Gastrocnemius medialis (tissue), 4 donors: ENCODE results near the gene TM4SF20. TPM values are rescaled to one million over a fixed set of nuclear protein-coding genes. Genes with fewer than 3 reads are reported as not detected.

ENCODE experiments used
- ATAC-seq, 2 donors: fragments of 150-250 bp; one replicate each; pipeline ENCODE4 v1.9.1; 2016
- DNase-seq, 2 donors: peaks; one replicate each; pipeline ENCODE4 v3.0.0-alpha.2; 2019
- H3K27ac ChIP-seq, 4 donors: fragments of 200-600 bp; sonication (generic); 1 replicate in 1 of 4; 2 replicates in 3 of 4; pipeline ENCODE4 v1.5.1; 2016 to 2018; ENCODE audit warnings: mild to moderate bottlenecking in 2 of 4, moderate library complexity in 1 of 4
- H3K27me3 ChIP-seq, 3 donors: fragments of 200-600 bp; sonication (generic) in 2 of 3; 1 replicate in 1 of 3; 2 replicates in 2 of 3; pipeline versions ENCODE4 v1.5.1 to v1.6.0; 2016 to 2019; ENCODE audit warnings: mild to moderate bottlenecking in 1 of 3, moderate library complexity in 1 of 3
- H3K36me3 ChIP-seq, 2 donors: fragments of 200-600 bp; sonication (generic) in 1 of 2; one replicate each; pipeline ENCODE4 v1.5.1; 2017 to 2018
- H3K4me1 ChIP-seq, 2 donors: fragments of 200-600 bp; sonication (generic) in 1 of 2; one replicate each; pipeline ENCODE4 v1.5.1; 2016 to 2017; ENCODE audit warnings: mild to moderate bottlenecking in 2 of 2
- H3K4me3 ChIP-seq, 4 donors: fragments of 200-600 bp; sonication (generic) in 3 of 4; 1 replicate in 1 of 4; 2 replicates in 3 of 4; pipeline ENCODE4 v1.5.1; 2016 to 2019; ENCODE audit warnings: mild to moderate bottlenecking in 2 of 4
- H3K9me3 ChIP-seq, 3 donors: fragments of 200-600 bp; sonication (generic) in 2 of 3; 1 replicate in 1 of 3; 2 replicates in 2 of 3; pipeline ENCODE4 v1.5.1; 2016 to 2019
- CTCF ChIP-seq, 5 experiments: fragments of 450-650 bp in 3 of 5; fragments of 200-600 bp in 2 of 5; sonication (generic) in 2 of 5; IDR thresholded peaks in 4 of 5; conservative IDR thresholded peaks in 1 of 5; 1 replicate in 4 of 5; 2 replicates in 1 of 5; pipeline ENCODE4 v1.5.1; 2016 to 2019; ENCODE audit warnings: antibody characterized with exemption in 5 of 5, mild to moderate bottlenecking in 3 of 5, moderate library complexity in 3 of 5
- POLR2A ChIP-seq, 2 donors: fragments of 450-650 bp; IDR thresholded peaks; one replicate each; pipeline ENCODE4 v1.6.1; 2017; ENCODE audit warnings: antibody characterized with exemption in 2 of 2, mild to moderate bottlenecking in 2 of 2, moderate library complexity in 2 of 2
- in situ Hi-C, 4 donors: fragments of 200-750 bp; cut with MboI; loops; one replicate each; pipeline versions ENCODE4 v1.15.0 to v1.8.0; 2017; ENCODE audit warnings: low sequenced_read_pairs in 4 of 4
- intact Hi-C: fragments of 100-400 bp; cut with DNase I; formaldehyde crosslinking; loops from one replicate; pipeline ENCODE4 v1.15.1; 2023; ENCODE audit warnings: low total_unique reads
- total RNA-seq, 4 donors: library from RNA; depleted of rRNA; stranded (reverse); fragments of >200 nt; gene quantifications; one replicate each; pipeline versions ENCODE4 v1.1.0 to v1.2.3, GENCODE V29; 2016

The TM4SF20 gene
- total RNA-seq, 4 donors from 2014 or later = not detected

DNA sequence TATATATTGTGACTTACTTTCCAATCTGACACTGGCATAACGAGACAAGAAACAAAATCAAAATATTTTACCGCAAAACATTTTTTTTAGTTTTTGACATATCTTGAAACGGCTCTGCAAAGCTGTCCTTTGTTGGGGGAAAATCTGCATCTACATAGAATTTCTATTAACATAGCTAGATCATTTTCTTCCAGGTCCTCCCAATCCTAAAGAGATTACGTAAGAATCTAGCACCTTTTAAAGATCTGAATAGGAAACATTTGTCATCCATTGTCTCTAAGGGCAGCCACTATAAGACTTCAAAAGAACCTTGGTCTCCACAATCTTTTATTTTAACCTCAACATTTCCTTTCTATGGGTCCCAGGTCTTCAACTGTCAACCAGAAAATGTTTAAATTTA lies 55.3 kb downstream of the TM4SF20 start:
- ATAC-seq = no peak
- intact Hi-C loops (no loop called here), in situ Hi-C loops (no loop called here)
- H3K36me3 ChIP-seq = no peaks in the 10 kb centered on the region
- no peaks in the 10 kb centered on the region for H3K27me3 ChIP-seq
- no peak overlapping the region for H3K4me3 ChIP-seq
- peaks cover 19 to 25% of the 10 kb centered on the region in 2 donors for H3K4me1 ChIP-seq
- no peaks in the 10 kb centered on the region for H3K9me3 ChIP-seq
- H3K27ac ChIP-seq = no peak overlapping the region
- no peak for DNase-seq
- TF ChIP-seq POLR2A (IDR thresholded peaks at IDR 0.05) (no peak), CTCF (IDR thresholded peaks at IDR 0.05 in 4 of 5, conservative IDR thresholded peaks at IDR 0.05 in 1 of 5) (no peak)

GRCh38 chr2:227322530-227323205 lies 56.4 kb downstream of the TM4SF20 start:
- ATAC-seq = no peak
- H3K27ac ChIP-seq = no peak overlapping the region
- in situ Hi-C loops (no loop called here), intact Hi-C loops (no loop called here)
- DNase-seq = no peak
- no peaks in the 10 kb centered on the region for H3K36me3 ChIP-seq
- peaks cover 19 to 25% of the 10 kb centered on the region in 2 donors for H3K4me1 ChIP-seq
- H3K9me3 ChIP-seq = no peaks in the 10 kb centered on the region
- no peaks in the 10 kb centered on the region for H3K27me3 ChIP-seq
- no peak for TF ChIP-seq POLR2A (IDR thresholded peaks at IDR 0.05)
- no peak for TF ChIP-seq CTCF (IDR thresholded peaks at IDR 0.05 in 4 of 5, conservative IDR thresholded peaks at IDR 0.05 in 1 of 5)
- H3K4me3 ChIP-seq = no peak overlapping the region

- Histone ChIP-seq H3K4me1 (peaks cover 5% of the 10 kb centered on the region in 2 donors), H3K27ac (no peak overlapping the region), H3K36me3 (no peaks in the 10 kb centered on the region), H3K4me3 (no peak overlapping the region), H3K9me3 (no peaks in the 10 kb centered on the region), H3K27me3 (no peaks in the 10 kb centered on the region)
- no peak for TF ChIP-seq POLR2A (IDR thresholded peaks at IDR 0.05)
- no peak for TF ChIP-seq CTCF (IDR thresholded peaks at IDR 0.05 in 4 of 5, conservative IDR thresholded peaks at IDR 0.05 in 1 of 5)
- no peak for DNase-seq
- no peak for ATAC-seq
- in situ Hi-C loops (no loop called here), intact Hi-C loops (no loop called here)
Measured at GRCh38 chr2:227320305-227321094, 58.6 kb downstream of the TM4SF20 start.

- TF ChIP-seq POLR2A (IDR thresholded peaks at IDR 0.05) = no peak
- TF ChIP-seq CTCF (IDR thresholded peaks at IDR 0.05 in 4 of 5, conservative IDR thresholded peaks at IDR 0.05 in 1 of 5) = no peak
- no peak for DNase-seq
- intact Hi-C loops (no loop called here), in situ Hi-C loops (no loop called here)
- ATAC-seq = no peak
- Histone ChIP-seq H3K9me3 (no peaks in the 10 kb centered on the region), H3K4me3 (no peak overlapping the region), H3K27ac (no peak overlapping the region), H3K27me3 (no peaks in the 10 kb centered on the region), H3K36me3 (peaks cover 0 to 9% of the 10 kb centered on the region in 2 donors), H3K4me1 (no peaks in the 10 kb centered on the region)
Measured at GRCh38 chr2:227317834-227318233, 61.3 kb downstream of the TM4SF20 start.
